ENCODE results near the gene SMARCD3.

The SMARCD3 gene

GRCh38 chr7:151272405-151272804 is 23.9 kb upstream of the SMARCD3 start:
- H3K9me3 ChIP-seq (ENCODE audit: insufficient read depth, low read length), result no peaks in the 10 kb centered on the region

GRCh38 chr7:151271699-151272355 is 23.3 kb upstream of the SMARCD3 start:
- no peak for DNase-seq (ENCODE audit: low read depth, low spot score)
- H3K4me1 ChIP-seq (ENCODE audit: insufficient read depth, insufficient read length), result peaks cover 9% of the 10 kb centered on the region
- H3K36me3 ChIP-seq (ENCODE audit: insufficient read depth, insufficient read length, low read length), result no peaks in the 10 kb centered on the region
- TF ChIP-seq SUZ12 (IDR thresholded peaks at IDR 0.05; ENCODE audit: extremely low read depth, insufficient read depth, insufficient read length) (no peak), YY1 (IDR thresholded peaks at IDR 0.05; ENCODE audit: insufficient read depth, insufficient read length) (no peak), ZNF274 (IDR thresholded peaks at IDR 0.05; ENCODE audit: low read depth, low read length) (no peak)
- peaks cover 9% of the 10 kb centered on the region for H3K27me3 ChIP-seq (ENCODE audit: insufficient read depth, insufficient read length)
- H3K4me3 ChIP-seq (ENCODE audit: insufficient read length, low read depth), result no peak overlapping the region
- H3K9me3 ChIP-seq (ENCODE audit: insufficient read depth, low read length), result no peaks in the 10 kb centered on the region
- no peak overlapping the region for H3K9ac ChIP-seq (ENCODE audit: insufficient read length, low read depth)

More at GRCh38 chr7:151272405-151272804, 23.9 kb upstream of the SMARCD3 start:
- no peak for DNase-seq (ENCODE audit: low read depth, low spot score)
- peaks cover 13% of the 10 kb centered on the region for H3K27me3 ChIP-seq (ENCODE audit: insufficient read depth, insufficient read length)
- H3K9ac ChIP-seq (ENCODE audit: insufficient read length, low read depth), result no peak overlapping the region
- no peaks in the 10 kb centered on the region for H3K36me3 ChIP-seq (ENCODE audit: insufficient read depth, insufficient read length, low read length)
- TF ChIP-seq SUZ12 (IDR thresholded peaks at IDR 0.05; ENCODE audit: extremely low read depth, insufficient read depth, insufficient read length) (no peak), ZNF274 (IDR thresholded peaks at IDR 0.05; ENCODE audit: low read depth, low read length) (no peak), YY1 (IDR thresholded peaks at IDR 0.05; ENCODE audit: insufficient read depth, insufficient read length) (no peak)
- H3K4me1 ChIP-seq (ENCODE audit: insufficient read depth, insufficient read length), result peaks cover 9% of the 10 kb centered on the region
- H3K4me3 ChIP-seq (ENCODE audit: insufficient read length, low read depth), result no peak overlapping the region

GRCh38 chr7:151269511-151269910 is 21.0 kb upstream of the SMARCD3 start:
- Histone ChIP-seq H3K4me1 (ENCODE audit: insufficient read depth, insufficient read length) (peaks cover 6% of the 10 kb centered on the region), H3K4me3 (ENCODE audit: insufficient read length, low read depth) (no peak overlapping the region), H3K27me3 (ENCODE audit: insufficient read depth, insufficient read length) (no peaks in the 10 kb centered on the region), H3K36me3 (ENCODE audit: insufficient read depth, insufficient read length, low read length) (no peaks in the 10 kb centered on the region), H3K9me3 (ENCODE audit: insufficient read depth, low read length) (no peaks in the 10 kb centered on the region), H3K9ac (ENCODE audit: insufficient read length, low read depth) (no peak overlapping the region)
- TF ChIP-seq YY1 (IDR thresholded peaks at IDR 0.05; ENCODE audit: insufficient read depth, insufficient read length) (no peak), ZNF274 (IDR thresholded peaks at IDR 0.05; ENCODE audit: low read depth, low read length) (no peak), SUZ12 (IDR thresholded peaks at IDR 0.05; ENCODE audit: extremely low read depth, insufficient read depth, insufficient read length) (no peak)
- DNase-seq (ENCODE audit: low read depth, low spot score), result no peak

GRCh38 chr7:151265351-151265931 is 16.9 kb upstream of the SMARCD3 start:
- no peaks in the 10 kb centered on the region for H3K9me3 ChIP-seq (ENCODE audit: insufficient read depth, low read length)
- no peak for DNase-seq (ENCODE audit: low read depth, low spot score)
- TF ChIP-seq YY1 (IDR thresholded peaks at IDR 0.05; ENCODE audit: insufficient read depth, insufficient read length) (no peak), SUZ12 (IDR thresholded peaks at IDR 0.05; ENCODE audit: extremely low read depth, insufficient read depth, insufficient read length) (no peak), ZNF274 (IDR thresholded peaks at IDR 0.05; ENCODE audit: low read depth, low read length) (no peak)

GRCh38 chr7:151264615-151265014 is 16.1 kb upstream of the SMARCD3 start:
- Histone ChIP-seq H3K4me3 (ENCODE audit: insufficient read length, low read depth) (no peak overlapping the region), H3K27me3 (ENCODE audit: insufficient read depth, insufficient read length) (peaks cover 5% of the 10 kb centered on the region), H3K36me3 (ENCODE audit: insufficient read depth, insufficient read length, low read length) (no peaks in the 10 kb centered on the region), H3K9me3 (ENCODE audit: insufficient read depth, low read length) (no peaks in the 10 kb centered on the region), H3K4me1 (ENCODE audit: insufficient read depth, insufficient read length) (no peaks in the 10 kb centered on the region), H3K9ac (ENCODE audit: insufficient read length, low read depth) (no peak overlapping the region)
- DNase-seq (ENCODE audit: low read depth, low spot score), result no peak
- no peak for TF ChIP-seq YY1 (IDR thresholded peaks at IDR 0.05; ENCODE audit: insufficient read depth, insufficient read length)

More at GRCh38 chr7:151265351-151265931, 16.9 kb upstream of the SMARCD3 start:
- H3K9ac ChIP-seq (ENCODE audit: insufficient read length, low read depth), result no peak overlapping the region
- peaks cover 5% of the 10 kb centered on the region for H3K27me3 ChIP-seq (ENCODE audit: insufficient read depth, insufficient read length)
- no peaks in the 10 kb centered on the region for H3K4me1 ChIP-seq (ENCODE audit: insufficient read depth, insufficient read length)
- no peak overlapping the region for H3K4me3 ChIP-seq (ENCODE audit: insufficient read length, low read depth)
- H3K36me3 ChIP-seq (ENCODE audit: insufficient read depth, insufficient read length, low read length), result no peaks in the 10 kb centered on the region

- Histone ChIP-seq H3K4me1 (ENCODE audit: insufficient read depth, insufficient read length) (no peaks in the 10 kb centered on the region), H3K9ac (ENCODE audit: insufficient read length, low read depth) (no peak overlapping the region), H3K27me3 (ENCODE audit: insufficient read depth, insufficient read length) (peaks cover 11% of the 10 kb centered on the region), H3K4me3 (ENCODE audit: insufficient read length, low read depth) (no peak overlapping the region), H3K36me3 (ENCODE audit: insufficient read depth, insufficient read length, low read length) (no peaks in the 10 kb centered on the region), H3K9me3 (ENCODE audit: insufficient read depth, low read length) (no peaks in the 10 kb centered on the region)
- no peak for TF ChIP-seq YY1 (IDR thresholded peaks at IDR 0.05; ENCODE audit: insufficient read depth, insufficient read length)
- TF ChIP-seq ZNF274 (IDR thresholded peaks at IDR 0.05; ENCODE audit: low read depth, low read length), result no peak
- TF ChIP-seq SUZ12 (IDR thresholded peaks at IDR 0.05; ENCODE audit: extremely low read depth, insufficient read depth, insufficient read length), result no peak
- no peak for DNase-seq (ENCODE audit: low read depth, low spot score)
Observed at GRCh38 chr7:151261529-151261928, 13.0 kb upstream of the SMARCD3 start.

GRCh38 chr7:151260883-151261282 is 12.4 kb upstream of the SMARCD3 start:
- no peaks in the 10 kb centered on the region for H3K4me1 ChIP-seq (ENCODE audit: insufficient read depth, insufficient read length)
- no peaks in the 10 kb centered on the region for H3K9me3 ChIP-seq (ENCODE audit: insufficient read depth, low read length)
- no peak for TF ChIP-seq SUZ12 (IDR thresholded peaks at IDR 0.05; ENCODE audit: extremely low read depth, insufficient read depth, insufficient read length)
- H3K4me3 ChIP-seq (ENCODE audit: insufficient read length, low read depth), result no peak overlapping the region
- no peaks in the 10 kb centered on the region for H3K36me3 ChIP-seq (ENCODE audit: insufficient read depth, insufficient read length, low read length)
- H3K9ac ChIP-seq (ENCODE audit: insufficient read length, low read depth), result no peak overlapping the region
- DNase-seq (ENCODE audit: low read depth, low spot score), result no peak
- peaks cover 13% of the 10 kb centered on the region for H3K27me3 ChIP-seq (ENCODE audit: insufficient read depth, insufficient read length)
